Liver (tissue), 9 donors: ENCODE measurements around the gene DNTTIP2. TPM values are rescaled to one million over a fixed set of nuclear protein-coding genes. Genes with fewer than 3 reads are reported as not detected.

Experiments
- DNase-seq: peaks from one replicate; pipeline ENCODE4 v3.0.0-alpha.2; 2017; ENCODE audit warnings: low spot score
- H3K27ac ChIP-seq, 2 donors: one replicate each; pipeline ENCODE4 v1.7.0; 2013; ENCODE audit warnings: inconsistent platforms in 2 of 2, low read length in 2 of 2, control low read depth in 1 of 2, low read depth in 1 of 2, mild to moderate bottlenecking in 1 of 2
- H3K27me3 ChIP-seq, 4 donors: one replicate each; pipeline versions ENCODE4 v1.6.1 to v1.7.0; 2013; ENCODE audit warnings: low read length in 3 of 4, inconsistent platforms in 1 of 4, mild to moderate bottlenecking in 1 of 4, moderate library complexity in 1 of 4; ENCODE audit not compliant: control insufficient read depth in 4 of 4, insufficient read depth in 4 of 4
- H3K36me3 ChIP-seq, 4 donors: one replicate each; pipeline versions ENCODE4 v1.6.1 to v1.7.0; 2013; ENCODE audit warnings: low read length in 3 of 4, mild to moderate bottlenecking in 3 of 4, low read depth in 1 of 4, moderate library complexity in 1 of 4; ENCODE audit not compliant: control insufficient read depth in 4 of 4, insufficient read depth in 3 of 4
- H3K4me1 ChIP-seq, 4 donors: one replicate each; pipeline versions ENCODE4 v1.6.1 to v1.7.0; 2013; ENCODE audit warnings: low read length in 3 of 4, mild to moderate bottlenecking in 3 of 4, moderate library complexity in 1 of 4; ENCODE audit not compliant: control insufficient read depth in 4 of 4, insufficient read depth in 4 of 4
- H3K4me3 ChIP-seq, 3 donors: one replicate each; pipeline versions ENCODE4 v1.6.1 to v1.7.0; 2013; ENCODE audit warnings: low read length in 3 of 3, control low read depth in 1 of 3, low read depth in 1 of 3, mild to moderate bottlenecking in 1 of 3
- H3K9ac ChIP-seq, 2 donors: one replicate each; pipeline ENCODE4 v1.7.0; 2013; ENCODE audit warnings: low read length in 2 of 2, mild to moderate bottlenecking in 2 of 2, moderate library complexity in 2 of 2, control low read depth in 1 of 2, low read depth in 1 of 2
- H3K9me3 ChIP-seq, 4 donors: one replicate each; pipeline versions ENCODE4 v1.6.1 to v1.7.0; 2013; ENCODE audit warnings: low read length in 3 of 4; ENCODE audit not compliant: control insufficient read depth in 4 of 4
- ATF3 ChIP-seq: IDR thresholded peaks from 2 replicates; pipeline ENCODE4 v1.6.1; 2016; ENCODE audit warnings: antibody characterized with exemption
- FOXA1 ChIP-seq: IDR thresholded peaks from 2 replicates; pipeline ENCODE4 v1.6.1; 2016; ENCODE audit warnings: antibody characterized with exemption
- FOXA2 ChIP-seq: IDR thresholded peaks from 2 replicates; pipeline ENCODE4 v1.6.1; 2016; ENCODE audit warnings: antibody characterized with exemption
- GABPA ChIP-seq, 2 donors: IDR thresholded peaks in 1 of 2; conservative IDR thresholded peaks in 1 of 2; 2 replicates each; pipeline ENCODE4 v1.6.1; 2016; ENCODE audit warnings: antibody characterized with exemption in 2 of 2, mild to moderate bottlenecking in 1 of 2, moderate library complexity in 1 of 2
- HNF4A ChIP-seq, 2 donors: conservative IDR thresholded peaks; 2 replicates each; pipeline ENCODE4 v1.6.1; 2016; ENCODE audit warnings: antibody characterized with exemption in 2 of 2, mild to moderate bottlenecking in 2 of 2
- HNF4G ChIP-seq: IDR thresholded peaks from 2 replicates; pipeline ENCODE4 v1.6.1; 2016; ENCODE audit warnings: antibody characterized with exemption
- JUND ChIP-seq, 2 donors: IDR thresholded peaks; 2 replicates each; pipeline ENCODE4 v1.6.1; 2016; ENCODE audit warnings: antibody characterized with exemption in 2 of 2
- MAX ChIP-seq: IDR thresholded peaks from 2 replicates; pipeline ENCODE4 v1.6.1; 2016; ENCODE audit warnings: antibody characterized with exemption
- NR2F2 ChIP-seq: IDR thresholded peaks from 2 replicates; pipeline ENCODE4 v1.6.1; 2016; ENCODE audit warnings: antibody characterized with exemption
- REST ChIP-seq: IDR thresholded peaks from 2 replicates; pipeline ENCODE4 v1.6.1; 2016; ENCODE audit warnings: antibody characterized with exemption, mild to moderate bottlenecking
- RXRA ChIP-seq, 2 donors: IDR thresholded peaks; 2 replicates each; pipeline ENCODE4 v1.6.1; 2017 to 2018; ENCODE audit warnings: antibody characterized with exemption in 2 of 2, mild to moderate bottlenecking in 1 of 2
- SP1 ChIP-seq: IDR thresholded peaks from 2 replicates; pipeline ENCODE4 v1.6.1; 2018; ENCODE audit warnings: antibody characterized with exemption, mild to moderate bottlenecking
- TAF1 ChIP-seq: conservative IDR thresholded peaks from 2 replicates; pipeline ENCODE4 v1.6.1; 2016; ENCODE audit warnings: antibody characterized with exemption, mild to moderate bottlenecking
- YY1 ChIP-seq: IDR thresholded peaks from 2 replicates; pipeline ENCODE4 v1.6.1; 2016; ENCODE audit warnings: antibody characterized with exemption, mild to moderate bottlenecking
- ZBTB33 ChIP-seq: IDR thresholded peaks from 2 replicates; pipeline ENCODE4 v1.6.1; 2016; ENCODE audit warnings: antibody characterized with exemption
- WGBS: extraction: QIAGEN DNeasy Blood & Tissue Kit; methylation state at CpG from one replicate; pipeline ENCODE4 v1.1.7; 2013; 5-methylcytosine and 5-hydroxymethylcytosine counted together
- polyA plus RNA-seq, 2 donors: library from polyadenylated mRNA; stranded (reverse) in 1 of 2; unstranded in 1 of 2; fragments of 200-250 nt in 1 of 2; fragments of >200 nt in 1 of 2; fragmentation: Nextera tagmentation in 1 of 2; extraction: Ambion mirVana in 1 of 2; gene quantifications; one replicate each; pipeline versions ENCODE4 v1.2.1 to v1.2.3, GENCODE V29; 2013 to 2015
- total RNA-seq, 2 donors: library from RNA; depleted of rRNA; stranded (reverse); fragments of >200 nt; gene quantifications; one replicate each; pipeline ENCODE4 v1.2.3, GENCODE V29; 2014
- donor health status: healthy.
- donor health status: healthy.
- donor health status: healthy.
- donor health status: healthy.
- donor health status: healthy.

DNTTIP2 gene
- total and polyA plus RNA-seq, 4 donors, result 10.9 to 19.7 (median 13.4) TPM

GRCh38 chr1:93848350-93848883 lies 30.6 kb downstream of the DNTTIP2 start:
- H3K9me3 ChIP-seq, result peaks cover 0 to 2% (median 0%) of the 10 kb centered on the region in 4 donors
- H3K9ac ChIP-seq, result peak overlapping the region; percentile 64 to 75
- H3K27ac ChIP-seq, result peak overlapping the region; percentile 91 to 97
- TF ChIP-seq FOXA1 (no peak), NR2F2 (peak; percentile 3)
- H3K4me1 ChIP-seq, result peaks cover 0 to 20% (median 7%) of the 10 kb centered on the region in 4 donors
- no peak for DNase-seq
- WGBS, result 64% methylated on average over 4 of the region's 4 CpGs
- peak overlapping the region; percentile 63 to 86 (median 80) for H3K4me3 ChIP-seq
- no peaks in the 10 kb centered on the region for H3K36me3 ChIP-seq
- H3K27me3 ChIP-seq, result no peaks in the 10 kb centered on the region

- Histone ChIP-seq H3K27me3 (no peaks in the 10 kb centered on the region), H3K27ac (peak overlapping the region; percentile 91 to 97), H3K9ac (peak overlapping the region; percentile 64 to 75), H3K4me3 (peak overlapping the region; percentile 63 to 86 (median 80)), H3K4me1 (peaks cover 0 to 20% (median 7%) of the 10 kb centered on the region in 4 donors), H3K36me3 (no peaks in the 10 kb centered on the region), H3K9me3 (peaks cover 0 to 2% (median 0%) of the 10 kb centered on the region in 4 donors)
- TF ChIP-seq TAF1 (peak; percentile 49), HNF4G (no peak), RXRA (IDR thresholded peaks at IDR 0.05) (no peak), MAX (no peak), YY1 (peak; percentile 86), JUND (IDR thresholded peaks at IDR 0.05) (peak in 1 of 2 donors; percentile 10), NR2F2 (peak; percentile 28), REST (peak; percentile 28), SP1 (peak; percentile 8)
- under 1% methylated on average over 36 of the region's 36 CpGs for WGBS
- DNase-seq, result peak; percentile 65
Observed at GRCh38 chr1:93847811-93848288, 31.2 kb downstream of the DNTTIP2 start.

- Histone ChIP-seq H3K4me1 (peaks cover 0 to 20% (median 7%) of the 10 kb centered on the region in 4 donors), H3K27me3 (no peaks in the 10 kb centered on the region)
- WGBS, result under 1% methylated on average over 82 of the region's 86 CpGs
- no peak for TF ChIP-seq FOXA2
- no peak for TF ChIP-seq ZBTB33
- no peak for TF ChIP-seq JUND (IDR thresholded peaks at IDR 0.05)
- peak; percentile 100 for TF ChIP-seq ATF3
- TF ChIP-seq MAX, result peak; percentile 45
- peak; percentile 83 for TF ChIP-seq YY1
- no peak for TF ChIP-seq GABPA (IDR thresholded peaks at IDR 0.05 in 1 of 2, conservative IDR thresholded peaks at IDR 0.05 in 1 of 2)
- TF ChIP-seq REST, result peak; percentile 23
- no peak for TF ChIP-seq NR2F2
- TF ChIP-seq HNF4G, result no peak
- peak; percentile 7 to 12 for TF ChIP-seq RXRA (IDR thresholded peaks at IDR 0.05)
- TF ChIP-seq HNF4A (conservative IDR thresholded peaks at IDR 0.05), result no peak
- peak; percentile 6 for TF ChIP-seq FOXA1
Observed at GRCh38 chr1:93846992-93847810, 31.8 kb downstream of the DNTTIP2 start.

More at GRCh38 chr1:93846992-93847810, 31.8 kb downstream of the DNTTIP2 start:
- Histone ChIP-seq H3K36me3 (no peaks in the 10 kb centered on the region), H3K27ac (peak overlapping the region; percentile 91 to 97), H3K4me3 (peak overlapping the region; percentile 63 to 86 (median 71)), H3K9ac (peak overlapping the region; percentile 83 to 85), H3K9me3 (peaks cover 0 to 2% (median 0%) of the 10 kb centered on the region in 4 donors)
- peak; percentile 94 for DNase-seq
